Endometrial microvascular endothelial cells (primary cell): ENCODE measurements around the gene OMA1. TPM values are rescaled to one million over a fixed set of nuclear protein-coding genes. Genes with fewer than 3 reads are reported as not detected.
"Not testable (repeated sequence)": the region's sequence is repeated elsewhere in the genome, so short reads cannot be mapped to it uniquely, and the experiment has no call there.

Source experiments
- in situ Hi-C: cut with HindIII; loops from 2 replicates; pipeline ENCODE4 v1.10.0; 2017; ENCODE audit warnings: low sequenced_read_pairs, low pct_unique_long_range_greater_than_20kb; ENCODE audit errors: inconsistent ontology term
- total RNA-seq: library from RNA; depleted of rRNA; stranded (reverse); fragments of >200 nt; gene quantifications from one replicate; pipeline ENCODE4 v1.2.3, GENCODE V29; 2015; ENCODE audit errors: inconsistent ontology term

The OMA1 gene
- total RNA-seq, 1 donor from 2014 or later = 15.0 TPM

DNA sequence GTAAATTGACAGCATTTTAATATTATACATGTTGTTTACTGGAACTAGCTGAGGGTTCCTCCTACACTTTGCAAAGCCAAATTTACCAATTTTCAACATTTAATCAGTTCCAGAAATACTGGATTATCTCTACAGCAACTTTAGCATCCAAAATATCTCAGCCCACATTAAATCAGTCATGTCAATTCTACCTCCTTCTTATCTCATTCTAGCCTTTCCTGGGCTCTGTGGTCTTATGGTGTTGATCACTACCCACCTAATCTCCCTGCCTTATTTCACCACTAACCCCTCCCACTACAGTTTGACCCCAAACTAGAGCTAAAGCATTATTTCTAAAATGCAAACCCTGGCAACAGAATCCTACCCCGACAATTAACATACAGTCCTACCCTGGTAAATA lies 3.3 kb downstream of the OMA1 start:
- in situ Hi-C loops = no loop called here

DNA sequence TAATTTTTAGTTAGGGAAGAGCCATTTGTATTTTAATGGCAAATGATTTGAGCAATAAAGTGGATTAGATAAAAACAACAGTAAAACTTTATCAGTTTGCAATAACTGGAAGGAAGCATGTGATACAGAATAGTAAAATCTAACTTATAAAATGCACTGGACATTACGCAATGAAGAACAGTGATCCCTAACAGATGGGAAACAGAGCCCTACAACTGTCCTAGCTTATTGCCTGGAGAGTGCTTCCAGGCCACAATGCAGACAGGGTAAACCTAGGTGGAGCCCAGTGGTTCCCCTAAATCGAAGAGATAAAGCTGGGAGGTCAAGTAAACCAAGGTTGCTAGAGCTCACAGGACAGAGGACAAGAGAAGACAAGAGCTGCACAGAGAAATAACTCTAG lies 7.0 kb downstream of the OMA1 start:
- in situ Hi-C loops = no loop called here

DNA sequence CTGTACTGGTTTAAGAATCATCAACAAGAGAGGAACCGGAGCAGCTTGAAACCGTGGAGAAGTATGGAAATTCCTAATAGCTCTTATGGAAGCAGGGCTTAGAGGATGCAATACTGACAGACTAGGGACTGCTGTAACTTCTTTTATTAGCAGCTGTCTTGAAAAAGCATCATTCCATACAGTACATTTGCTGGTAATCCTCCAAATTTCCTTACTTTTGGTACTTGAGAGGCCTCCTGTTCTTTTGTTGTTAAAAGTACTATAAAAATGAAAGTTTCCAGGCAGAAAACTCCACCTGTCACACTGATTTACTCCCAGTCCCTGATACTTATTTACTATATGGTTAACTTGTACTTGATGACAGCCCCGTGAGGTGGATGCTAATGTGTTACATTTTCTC lies 7.7 kb downstream of the OMA1 start:
- in situ Hi-C loops = no loop called here

DNA sequence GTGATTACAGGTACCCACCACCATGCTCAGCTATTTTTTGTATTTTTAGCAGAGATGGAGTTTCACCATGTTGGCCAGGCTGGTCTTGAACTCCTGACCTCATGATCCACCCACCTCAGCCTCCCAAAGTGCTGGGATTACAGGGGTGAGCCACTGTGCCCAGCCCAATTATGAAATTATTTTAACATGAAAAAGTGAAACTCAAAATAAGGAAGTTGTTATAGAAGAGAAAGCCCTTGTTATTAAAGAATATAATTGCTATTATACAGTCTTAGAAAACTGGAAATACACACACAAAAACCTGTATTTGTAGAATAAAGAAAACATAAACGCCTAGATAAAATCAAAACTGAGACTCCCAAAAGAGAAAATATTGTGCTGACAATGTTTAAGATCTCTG lies 14.7 kb downstream of the OMA1 start:
- in situ Hi-C loops = not testable (repeated sequence)

DNA sequence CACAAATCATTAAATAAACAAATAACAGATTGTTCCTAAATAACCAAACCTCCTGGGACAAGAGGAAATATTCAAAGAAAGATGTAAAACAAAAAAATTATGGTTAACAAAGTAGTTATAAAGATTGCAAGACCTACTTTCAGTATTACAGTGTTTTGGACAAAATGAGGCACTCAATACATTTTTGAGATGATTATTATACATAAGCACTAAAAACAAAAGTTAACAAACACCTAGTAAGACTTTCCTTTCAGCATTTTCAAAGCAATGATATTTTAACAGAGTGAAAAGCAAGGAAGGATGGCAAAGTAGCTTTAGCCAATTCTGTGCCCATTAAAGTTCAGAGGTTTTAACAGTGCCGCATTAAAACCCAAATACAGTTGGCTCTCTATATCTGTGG lies 17.2 kb downstream of the OMA1 start:
- in situ Hi-C loops = no loop called here

DNA sequence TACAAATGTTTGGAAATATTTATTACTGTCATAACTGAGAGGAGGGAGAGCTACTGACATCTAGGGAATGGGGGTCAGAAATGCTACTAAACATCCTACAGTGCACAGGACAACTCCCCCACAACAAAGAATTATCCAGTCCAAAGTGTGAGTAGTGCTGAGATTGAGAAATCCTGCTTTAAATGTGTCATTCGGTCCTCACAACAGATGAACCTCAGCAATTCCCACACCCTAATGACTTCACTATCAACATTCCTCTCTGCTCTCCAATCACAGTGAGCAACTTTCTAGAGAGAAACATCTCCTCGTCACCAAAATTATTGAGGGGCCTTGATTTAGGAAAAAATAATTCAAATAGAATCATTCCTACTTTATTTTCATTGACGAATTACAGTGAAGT lies 18.0 kb downstream of the OMA1 start:
- in situ Hi-C loops = no loop called here

DNA sequence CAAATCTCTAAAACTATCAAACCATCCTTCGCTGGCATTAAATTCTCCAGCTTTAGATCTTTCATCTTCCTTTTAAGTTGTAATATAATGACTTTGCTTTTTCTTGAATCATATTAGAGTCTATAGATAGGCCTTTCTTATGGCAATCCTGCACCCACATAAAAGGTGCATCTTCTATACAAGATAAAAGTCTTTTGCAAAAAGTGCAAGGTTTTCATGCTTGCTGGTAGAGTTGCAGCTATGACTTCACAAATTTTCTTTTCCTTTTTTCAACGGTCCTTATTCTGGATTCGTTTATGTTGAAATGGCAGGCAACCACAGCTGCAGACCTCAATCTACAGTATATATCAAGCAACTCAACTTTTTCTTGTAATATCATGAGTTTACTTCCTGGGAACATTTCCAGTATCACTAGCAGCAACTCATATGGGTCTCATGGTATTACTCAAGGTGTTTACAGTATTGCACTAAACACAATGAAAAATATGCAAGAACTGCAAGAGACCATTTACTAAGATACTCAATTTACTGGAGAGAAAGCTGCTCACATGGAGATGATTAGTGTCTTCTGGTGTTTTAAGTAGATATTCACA lies 22.1 kb downstream of the OMA1 start:
- in situ Hi-C loops = no loop called here

DNA sequence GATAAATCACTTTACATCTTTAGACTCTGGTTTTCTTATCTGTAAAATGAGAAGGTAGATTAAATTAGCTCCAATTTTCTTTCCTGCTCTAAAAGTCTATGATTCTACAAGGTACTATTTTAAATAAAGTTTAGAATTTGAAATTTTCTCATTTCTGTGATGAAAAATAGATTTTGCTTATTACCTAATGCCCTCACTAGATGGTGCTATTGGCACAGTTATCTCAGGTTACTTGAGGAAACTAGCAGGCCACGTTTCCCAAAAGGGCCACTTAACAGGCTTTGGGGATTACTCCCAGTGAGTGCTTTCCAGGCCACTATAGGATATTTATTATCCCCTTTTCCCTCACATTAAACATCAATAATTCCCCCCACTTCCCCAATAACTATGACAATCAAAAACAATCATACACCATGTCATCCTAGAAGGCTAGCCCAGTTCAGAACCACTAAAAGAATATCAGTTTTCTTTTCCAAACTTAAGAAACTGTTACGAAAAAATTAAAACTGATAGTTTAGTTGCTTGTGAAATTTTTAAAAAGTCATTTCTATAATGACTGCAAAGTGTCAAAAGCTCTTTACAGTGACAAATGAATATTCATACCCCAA lies 30.6 kb downstream of the OMA1 start:
- in situ Hi-C loops = no loop called here

DNA sequence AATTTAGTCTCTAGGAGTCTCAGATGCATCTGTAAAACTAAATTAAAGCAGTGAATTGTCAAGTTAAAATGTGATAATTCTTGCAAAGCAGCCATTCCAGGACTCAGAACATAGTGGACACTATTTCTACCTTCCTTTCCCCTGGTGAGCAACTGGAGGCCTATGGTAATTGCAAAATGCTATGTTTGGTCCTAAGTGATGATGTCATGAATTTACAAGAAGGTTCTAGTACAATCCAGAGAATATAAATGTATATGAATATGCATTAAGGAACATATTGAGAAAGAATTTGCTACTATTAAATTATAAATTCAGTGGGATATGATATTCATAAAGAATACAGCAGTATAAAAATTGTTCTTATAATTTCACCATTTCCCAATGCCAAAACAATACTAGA lies 32.6 kb downstream of the OMA1 start:
- in situ Hi-C loops = no loop called here

DNA sequence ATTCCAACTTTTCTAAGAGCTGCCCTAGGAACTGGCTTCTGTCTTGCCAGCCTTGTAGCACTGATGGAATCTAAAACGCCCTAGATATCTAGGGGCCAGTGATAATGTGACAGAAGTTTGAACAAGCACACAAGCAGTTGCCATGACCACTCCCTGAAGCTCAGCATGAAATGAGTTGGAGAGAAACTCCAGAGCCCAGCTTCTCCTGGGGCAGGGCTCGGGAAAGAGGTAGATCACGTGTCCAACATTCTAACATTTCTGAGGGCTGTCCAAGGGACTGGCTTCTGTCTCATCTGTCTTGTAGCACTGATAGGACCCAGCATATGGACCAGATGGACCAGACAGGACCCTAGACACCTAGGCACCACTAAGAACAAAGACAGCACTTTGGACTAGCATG lies 37.9 kb downstream of the OMA1 start:
- in situ Hi-C loops = no loop called here

DNA sequence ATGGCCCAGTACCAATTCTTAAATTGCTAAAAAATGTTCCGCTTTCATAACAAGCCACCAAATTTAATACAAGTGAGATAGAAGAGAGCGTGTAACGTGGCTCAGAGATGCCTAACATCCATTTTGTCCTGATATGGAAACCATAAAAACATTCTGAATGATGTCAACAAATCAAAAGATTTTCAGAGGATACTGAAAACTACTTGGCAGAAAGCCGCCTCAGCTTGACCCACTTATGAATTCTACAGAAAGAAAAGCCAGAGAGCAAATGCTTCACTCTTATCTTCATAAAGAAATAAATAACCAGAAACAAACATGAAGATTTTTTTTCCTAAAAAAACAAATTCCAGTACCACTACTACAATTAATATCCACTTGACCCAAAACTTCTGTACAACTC lies 41.2 kb downstream of the OMA1 start:
- in situ Hi-C loops = no loop called here

DNA sequence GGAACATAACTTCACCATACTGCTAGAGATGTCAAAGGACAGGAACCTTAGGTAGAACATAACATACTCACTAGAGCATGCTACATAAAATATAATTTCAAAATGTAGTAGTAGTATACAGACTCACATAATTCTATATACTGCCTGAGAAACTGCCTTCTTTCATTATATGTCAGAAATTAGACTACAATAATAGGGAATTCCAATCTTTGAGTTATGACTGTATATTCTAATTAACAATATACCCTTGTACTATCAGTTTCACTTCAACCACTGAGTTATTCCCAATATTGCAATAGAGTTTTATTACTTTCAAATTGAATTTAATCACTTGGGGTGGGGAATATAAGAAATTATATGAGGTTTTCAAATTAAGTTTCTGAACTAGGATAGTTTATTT lies 44.0 kb downstream of the OMA1 start:
- in situ Hi-C loops = no loop called here

DNA sequence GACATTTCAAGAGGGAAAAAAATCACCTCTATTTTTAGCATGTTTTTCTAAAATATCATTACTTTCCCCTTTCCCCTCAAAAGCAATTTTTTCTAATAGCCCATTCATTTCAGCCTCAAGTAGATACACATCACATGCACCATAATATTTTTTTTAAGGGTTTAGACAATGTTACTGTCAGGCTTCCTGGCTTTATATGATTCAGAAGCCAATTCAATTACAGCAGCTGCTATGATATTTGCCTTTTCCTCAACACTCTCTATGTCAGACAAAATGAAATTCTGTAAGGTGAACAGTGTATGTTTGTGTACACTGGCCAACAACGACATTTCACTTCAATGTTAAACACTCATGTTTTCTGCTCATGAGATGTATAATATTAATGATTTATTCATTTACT lies 46.5 kb downstream of the OMA1 start:
- in situ Hi-C loops = no loop called here

DNA sequence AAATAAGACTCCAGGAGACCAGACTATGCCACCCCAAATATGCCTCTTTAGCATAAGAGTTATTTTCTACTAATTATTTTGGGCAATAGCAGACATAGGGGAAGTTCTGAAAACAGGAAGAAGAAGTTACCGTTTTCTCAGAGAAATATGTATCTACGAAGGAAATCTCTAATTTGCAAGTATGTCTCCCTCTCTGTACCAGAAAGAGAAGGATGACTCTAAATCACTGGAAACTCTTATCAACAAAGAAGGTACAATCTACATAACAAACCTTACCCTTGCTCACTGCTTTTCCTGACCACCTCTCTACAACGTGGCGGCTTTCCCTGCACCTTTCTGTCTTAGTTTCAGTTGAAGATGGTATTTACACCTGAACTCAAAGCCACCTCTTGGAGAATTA lies 49.0 kb downstream of the OMA1 start:
- in situ Hi-C loops = no loop called here

DNA sequence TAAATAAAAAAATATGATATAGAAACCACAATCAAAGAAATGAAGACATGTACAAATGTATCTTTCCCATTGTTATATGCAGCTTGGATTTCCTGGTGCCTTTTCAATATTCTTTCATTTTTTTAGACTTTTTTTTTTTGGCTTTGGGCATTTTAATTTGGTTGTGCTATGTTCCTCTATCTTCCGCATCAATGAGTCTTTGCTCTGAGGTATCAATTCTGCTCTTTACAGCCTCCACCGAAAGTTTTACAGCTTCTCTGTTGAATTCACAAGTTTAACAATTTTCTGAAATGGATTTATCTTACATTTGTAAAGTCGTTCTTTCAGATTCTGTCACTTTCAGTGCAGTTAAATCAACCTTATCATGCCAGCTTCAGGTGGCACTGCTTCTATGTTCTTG lies 50.5 kb downstream of the OMA1 start:
- in situ Hi-C loops = no loop called here

DNA sequence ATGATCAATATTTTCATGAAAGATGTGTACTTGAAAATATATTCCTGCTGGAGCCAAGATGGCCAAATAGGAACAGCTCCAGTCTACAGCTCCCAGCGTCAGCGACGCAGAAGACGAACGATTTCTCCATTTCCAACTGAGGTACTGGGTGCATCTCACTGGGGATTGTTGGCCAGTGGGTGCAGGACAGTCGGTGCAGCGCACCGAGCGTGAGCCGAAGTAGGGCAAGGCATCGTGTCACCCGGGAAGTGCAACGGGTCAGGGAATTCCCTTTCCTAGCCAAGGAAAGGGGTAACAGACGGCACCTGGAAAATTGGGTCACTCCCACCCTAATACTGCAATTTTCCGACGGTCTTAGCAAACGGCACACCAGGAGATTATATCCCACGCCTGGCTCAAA lies 57.6 kb downstream of the OMA1 start:
- in situ Hi-C loops = not testable (repeated sequence)

DNA sequence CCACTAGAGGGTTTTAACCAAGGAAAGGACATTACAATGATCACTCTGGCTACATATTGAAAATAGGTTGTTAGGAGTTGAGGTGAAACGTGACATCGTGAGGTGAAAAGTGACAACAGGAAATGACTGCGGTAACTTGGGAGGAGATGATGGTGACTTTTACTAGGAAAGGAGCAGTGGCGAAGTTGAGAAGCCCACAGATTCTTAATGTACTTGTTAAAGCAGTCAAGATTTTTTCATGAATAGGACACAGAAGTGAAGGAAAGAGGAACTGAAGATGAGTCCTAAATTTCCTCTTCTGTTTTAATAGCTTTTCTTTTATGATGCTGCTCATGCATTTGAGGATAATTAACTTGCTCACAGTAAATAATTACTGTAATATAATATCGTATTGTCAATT lies 59.5 kb downstream of the OMA1 start:
- in situ Hi-C loops = no loop called here

DNA sequence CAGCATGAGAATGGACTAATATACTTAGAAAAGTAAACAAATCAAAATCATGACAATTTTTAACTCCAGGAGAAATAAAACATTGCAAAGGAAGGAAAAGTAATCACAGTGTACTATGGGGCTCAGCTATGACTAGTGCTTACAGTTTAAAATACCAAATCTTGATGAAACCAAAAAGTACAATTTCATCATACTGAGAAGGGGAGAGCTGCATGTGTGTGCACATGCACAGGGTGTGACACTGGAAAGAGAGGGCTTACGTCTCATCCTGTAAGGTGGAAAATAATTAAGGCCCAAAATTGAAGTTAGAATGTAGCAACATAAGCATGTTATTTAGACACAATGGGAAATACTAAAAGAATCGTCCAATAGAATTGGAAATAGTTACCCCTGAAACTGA lies 64.6 kb downstream of the OMA1 start:
- in situ Hi-C loops = no loop called here

DNA sequence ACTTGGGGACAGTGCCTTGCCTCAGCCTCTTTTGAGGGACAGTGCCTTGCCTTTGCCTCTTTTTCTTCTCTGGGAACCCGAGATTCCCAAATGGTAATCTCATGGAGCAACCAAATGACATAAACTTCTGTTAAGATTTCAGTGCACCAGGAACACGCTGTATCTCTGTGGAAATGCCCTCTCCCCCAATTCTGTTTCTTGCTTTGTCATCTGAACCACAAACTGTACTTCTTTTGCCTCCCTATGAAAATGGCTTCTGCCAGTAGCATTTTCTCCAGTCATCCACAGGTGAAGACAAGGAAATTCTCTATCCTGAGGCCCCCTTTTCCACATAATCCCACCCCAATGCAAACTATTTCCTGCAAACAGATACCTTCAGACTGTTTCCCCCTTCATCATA lies 66.3 kb downstream of the OMA1 start:
- in situ Hi-C loops = no loop called here

DNA sequence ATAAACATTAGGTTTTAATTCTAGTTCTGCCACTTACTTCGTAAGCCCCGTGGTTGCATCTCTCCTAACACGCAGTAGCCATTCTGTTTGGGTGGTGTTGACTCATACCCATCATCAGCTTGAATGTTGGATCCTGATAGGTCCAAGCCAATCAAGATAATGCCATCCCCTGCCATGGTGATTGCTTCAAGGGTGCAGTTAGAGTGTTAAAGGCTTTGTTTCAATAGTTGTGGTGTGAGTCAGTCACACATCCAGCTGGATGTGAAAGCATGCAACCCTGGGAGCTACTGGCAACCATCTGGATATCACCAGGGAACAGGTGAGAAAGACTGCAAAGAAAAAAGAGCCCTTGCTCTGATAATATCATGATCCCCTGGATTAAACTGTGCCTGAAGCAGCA lies 69.1 kb downstream of the OMA1 start:
- in situ Hi-C loops = no loop called here

DNA sequence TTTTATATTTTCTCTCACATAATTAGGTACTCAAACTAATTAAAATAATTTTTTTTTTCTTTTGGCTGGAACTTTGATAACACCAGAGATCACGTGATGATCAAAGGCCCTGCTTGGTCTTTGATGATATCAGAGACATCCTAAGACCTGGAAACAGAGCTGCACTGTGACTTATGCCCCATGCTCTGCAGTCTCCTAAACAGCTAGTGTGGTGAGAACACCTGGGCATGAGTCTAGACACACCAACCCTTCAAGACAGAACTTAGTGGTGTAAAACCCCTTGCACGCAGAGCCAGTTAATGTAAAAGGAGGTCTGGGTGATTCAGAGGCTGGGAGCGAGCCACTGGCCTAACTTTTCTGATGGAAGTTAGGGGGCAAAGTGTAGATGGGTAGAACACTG lies 70.3 kb downstream of the OMA1 start:
- in situ Hi-C loops = no loop called here
